Upper lobe of right lung (tissue), 1 donor: ENCODE results near the gene TNMD. TPM values are rescaled to one million over a fixed set of nuclear protein-coding genes. Genes with fewer than 3 reads are reported as not detected.
A peak's percentile ranks its signal among the peaks of the same experiment; 100 is the strongest.

Experiments used
- ATAC-seq: fragments of 200-7000 bp; cut with Tn5 transposase; one replicate; pipeline ENCODE4 v1.9.1; 2020; ENCODE audit warnings: mild to moderate bottlenecking, moderate library complexity
- DNase-seq: peaks from one replicate; pipeline ENCODE4 v3.0.0-alpha.2; 2020
- H3K27ac ChIP-seq: fragments of 200-600 bp; one replicate; pipeline ENCODE4 v1.8.0; 2022
- H3K27me3 ChIP-seq: fragments of 200-600 bp; one replicate; pipeline ENCODE4 v1.8.0; 2022; ENCODE audit warnings: mild to moderate bottlenecking
- H3K36me3 ChIP-seq: fragments of 200-600 bp; one replicate; pipeline ENCODE4 v1.8.0; 2022
- H3K4me1 ChIP-seq: fragments of 200-600 bp; one replicate; pipeline ENCODE4 v1.8.0; 2022
- H3K4me3 ChIP-seq: fragments of 200-600 bp; one replicate; pipeline ENCODE4 v1.8.0; 2022; ENCODE audit warnings: mild to moderate bottlenecking
- H3K9me3 ChIP-seq: fragments of 200-600 bp; one replicate; pipeline ENCODE4 v1.8.0; 2022
- intact Hi-C: fragments of 100-400 bp; cut with DNase I; formaldehyde crosslinking; loops from one replicate; pipeline ENCODE4 v1.11.0; 2022
- total RNA-seq: library from RNA; stranded (reverse); fragmentation: NEBNext Ultra II Directional; extraction: Animal tissue kit (Norgen Biotek cat#: 25700); gene quantifications from one replicate; pipeline ENCODE4 v1.2.1, GENCODE V29; 2021
- TF ChIP-seq, protein P1 (sequence below): fragments of 200-600 bp; IDR thresholded peaks from one replicate; pipeline ENCODE4 v1.8.0; 2022; ENCODE audit warnings: antibody characterized with exemption
- donor health status: DM: no; HTN: yes; CAD: no; lungs with severe emphysema.

The TNMD gene
- total RNA-seq, 1 donor from 2014 or later = not detected

DNA sequence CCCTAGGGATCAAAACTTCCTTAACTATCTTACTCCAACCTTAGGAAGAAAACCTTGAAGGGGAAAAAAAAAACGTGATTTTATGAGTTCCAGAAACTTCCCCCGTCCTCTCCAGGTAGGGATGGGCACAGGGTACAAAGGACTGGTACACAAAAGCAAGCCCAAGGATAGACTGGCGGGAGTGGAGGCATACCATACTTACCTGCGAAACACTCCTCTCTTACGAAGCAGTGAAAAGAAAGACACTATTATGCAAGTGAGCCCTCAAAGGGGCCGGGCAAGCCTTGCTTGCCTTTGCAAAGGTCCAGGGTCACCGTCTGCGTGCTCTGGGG is 51.2 kb downstream of the TNMD start:
- Histone ChIP-seq H3K4me1 (no peaks in the 10 kb centered on the region), H3K27me3 (no peaks in the 10 kb centered on the region), H3K36me3 (no peaks in the 10 kb centered on the region), H3K9me3 (no peaks in the 10 kb centered on the region), H3K4me3 (peak overlapping the region; percentile 58), H3K27ac (peak overlapping the region; percentile 55)
- intact Hi-C loops = no loop called here
- ATAC-seq (peak; percentile 47), DNase-seq (no peak)
- TF ChIP-seq, protein P1, sequence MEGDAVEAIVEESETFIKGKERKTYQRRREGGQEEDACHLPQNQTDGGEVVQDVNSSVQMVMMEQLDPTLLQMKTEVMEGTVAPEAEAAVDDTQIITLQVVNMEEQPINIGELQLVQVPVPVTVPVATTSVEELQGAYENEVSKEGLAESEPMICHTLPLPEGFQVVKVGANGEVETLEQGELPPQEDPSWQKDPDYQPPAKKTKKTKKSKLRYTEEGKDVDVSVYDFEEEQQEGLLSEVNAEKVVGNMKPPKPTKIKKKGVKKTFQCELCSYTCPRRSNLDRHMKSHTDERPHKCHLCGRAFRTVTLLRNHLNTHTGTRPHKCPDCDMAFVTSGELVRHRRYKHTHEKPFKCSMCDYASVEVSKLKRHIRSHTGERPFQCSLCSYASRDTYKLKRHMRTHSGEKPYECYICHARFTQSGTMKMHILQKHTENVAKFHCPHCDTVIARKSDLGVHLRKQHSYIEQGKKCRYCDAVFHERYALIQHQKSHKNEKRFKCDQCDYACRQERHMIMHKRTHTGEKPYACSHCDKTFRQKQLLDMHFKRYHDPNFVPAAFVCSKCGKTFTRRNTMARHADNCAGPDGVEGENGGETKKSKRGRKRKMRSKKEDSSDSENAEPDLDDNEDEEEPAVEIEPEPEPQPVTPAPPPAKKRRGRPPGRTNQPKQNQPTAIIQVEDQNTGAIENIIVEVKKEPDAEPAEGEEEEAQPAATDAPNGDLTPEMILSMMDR = no peak

DNA sequence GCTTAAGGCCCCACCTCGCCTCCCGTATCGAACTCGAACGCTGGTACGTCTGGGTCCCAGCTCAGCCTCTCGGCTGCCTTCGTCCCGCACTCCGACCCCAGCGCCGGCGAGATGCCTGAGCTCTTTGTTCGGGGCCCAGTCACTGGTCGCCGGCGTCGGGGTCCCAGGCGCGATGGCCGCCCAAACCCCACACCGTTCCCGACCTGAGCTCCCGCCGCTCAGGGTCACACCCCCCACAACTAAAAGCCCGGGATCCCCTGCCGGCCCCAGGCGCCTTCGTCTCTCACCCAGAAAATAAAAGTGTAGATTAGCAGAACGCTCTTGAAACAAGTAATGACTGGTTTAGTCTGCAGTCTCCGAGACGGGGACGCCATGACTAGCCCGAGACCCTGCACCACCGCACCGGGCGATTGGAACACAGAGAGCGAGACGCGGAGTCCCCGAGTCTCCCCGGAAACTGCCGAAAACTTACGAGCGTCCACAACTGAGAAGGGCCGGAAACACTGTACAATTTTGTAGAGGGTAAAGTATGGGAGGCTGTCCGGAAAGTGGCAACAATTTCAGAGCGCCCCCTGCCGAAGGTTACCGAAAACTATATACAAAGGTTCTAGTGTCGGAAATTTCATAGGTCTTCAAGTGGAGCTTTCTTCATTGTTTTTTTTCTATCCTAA is 51.7 kb downstream of the TNMD start, which contains the start of gene TSPAN6:
TSS of gene TSPAN6 (minus strand) at position 486 of the 671 bp plus-strand sequence. CDS start at position 374, 112 bp downstream.
- TF ChIP-seq, protein P1 = peak; percentile 51
- H3K9me3 ChIP-seq = no peaks in the 10 kb centered on the region
- ATAC-seq (peak; percentile 99), DNase-seq (peak; percentile 84)
- no peaks in the 10 kb centered on the region for H3K36me3 ChIP-seq
- H3K4me3 ChIP-seq = peak within 1 kb of the TSS; percentile 58
- intact Hi-C loops = no loop called here
- H3K27me3 ChIP-seq = no peaks in the 10 kb centered on the region
- no peaks in the 10 kb centered on the region for H3K4me1 ChIP-seq
- H3K27ac ChIP-seq = peak within 1 kb of the TSS; percentile 55

DNA sequence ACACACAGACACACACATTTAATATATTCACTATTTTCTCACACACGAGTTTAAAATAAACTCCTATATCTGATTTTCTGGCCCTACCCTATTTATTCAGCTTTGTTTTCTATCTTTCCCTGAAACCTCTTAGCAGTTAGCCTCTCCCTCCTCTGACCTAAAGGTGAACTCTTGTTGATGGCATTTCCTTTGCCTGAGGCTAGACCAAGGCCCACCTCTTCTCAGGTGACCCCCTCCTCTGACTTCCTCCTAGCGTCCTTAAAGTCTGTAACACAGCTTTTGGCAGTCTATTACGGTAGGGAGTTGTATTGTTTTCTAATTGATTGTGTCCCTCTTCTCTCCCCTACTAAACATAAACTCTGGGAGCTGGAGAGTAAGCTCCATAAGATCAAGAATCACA is 57.6 kb downstream of the TNMD start:
- DNase-seq = no peak
- H3K27me3 ChIP-seq = no peaks in the 10 kb centered on the region

DNA sequence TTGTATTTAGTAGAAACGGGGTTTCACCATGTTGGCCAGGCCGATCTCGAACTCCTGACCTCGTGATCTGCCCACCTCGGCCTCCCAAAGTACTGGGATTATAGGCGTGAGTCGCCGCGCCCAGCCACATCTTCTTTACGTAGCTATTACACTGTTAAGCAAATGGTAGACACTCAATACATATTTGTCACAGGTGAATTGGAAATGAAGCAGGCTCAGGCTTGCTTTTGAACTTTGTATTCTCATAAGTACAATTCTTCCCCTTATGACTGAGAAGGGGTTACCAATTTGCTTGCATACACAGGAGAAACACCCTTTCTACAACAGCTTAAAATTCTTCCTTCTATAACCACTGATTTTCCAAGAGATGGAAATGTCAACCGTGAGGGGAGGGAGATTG is 58.5 kb downstream of the TNMD start:
- TF ChIP-seq, protein P1 = no peak
- intact Hi-C loops = no loop called here
- peak overlapping the region; percentile 36 for H3K27ac ChIP-seq
- no peak for ATAC-seq
- H3K4me1 ChIP-seq = no peaks in the 10 kb centered on the region
- H3K36me3 ChIP-seq = no peaks in the 10 kb centered on the region
- no peaks in the 10 kb centered on the region for H3K27me3 ChIP-seq
- no peak for DNase-seq
- H3K4me3 ChIP-seq = no peak overlapping the region
- no peaks in the 10 kb centered on the region for H3K9me3 ChIP-seq

More for the DNA sequence above, 57.6 kb downstream of the TNMD start:
- TF ChIP-seq, protein P1 = no peak
- Histone ChIP-seq H3K4me3 (no peak overlapping the region), H3K9me3 (no peaks in the 10 kb centered on the region), H3K4me1 (no peaks in the 10 kb centered on the region), H3K27ac (no peak overlapping the region), H3K36me3 (no peaks in the 10 kb centered on the region)
- no peak for ATAC-seq
- intact Hi-C loops = no loop called here

DNA sequence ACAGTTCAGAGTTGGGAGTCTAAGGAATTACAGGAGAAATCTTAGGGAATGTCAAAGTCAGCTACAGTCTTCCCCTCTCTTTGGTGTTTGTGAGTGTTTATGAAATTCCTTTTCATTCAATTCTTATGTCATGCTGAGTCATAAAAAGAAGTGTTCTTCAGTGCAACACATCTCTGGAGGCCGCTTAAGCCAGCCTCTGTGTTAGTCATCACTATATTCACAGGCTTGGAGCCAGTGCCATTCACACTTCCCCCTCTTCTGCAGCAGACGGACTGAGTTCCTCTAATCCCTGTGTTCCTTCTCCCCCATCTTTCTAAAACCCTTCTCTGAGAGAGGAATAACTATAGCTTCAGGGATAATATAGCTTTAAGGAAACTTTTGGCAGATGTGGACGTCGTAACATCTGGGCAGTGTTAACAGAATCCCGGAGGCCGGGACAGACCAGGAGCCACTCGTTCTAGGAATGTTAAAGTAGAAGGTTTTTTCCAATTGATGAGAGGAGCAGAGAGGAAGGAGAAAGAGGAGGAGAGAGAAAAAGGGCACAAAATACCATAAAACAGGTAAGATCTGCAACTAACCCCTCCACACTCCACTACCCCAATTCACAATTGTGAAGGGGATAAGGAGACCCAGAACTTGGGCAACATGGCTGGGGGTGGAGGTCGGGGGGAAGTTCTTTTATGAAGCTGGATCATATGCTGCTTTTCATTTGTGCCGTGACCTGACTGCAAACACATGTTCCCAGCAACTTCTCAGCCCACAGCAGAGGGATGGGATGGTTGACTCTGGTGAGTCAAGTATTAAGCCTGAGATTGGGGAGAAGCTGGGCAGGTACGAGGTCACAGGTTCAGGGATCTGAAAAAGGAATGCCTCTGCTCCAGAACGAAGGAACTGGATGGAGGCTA is 59.5 kb downstream of the TNMD start, which contains the start of gene SRPX2:
TSS of gene SRPX2 (plus strand) at position 244 of the 905 bp plus-strand sequence. CDS start 2,124 bp downstream, outside the sequence.
- Histone ChIP-seq H3K27ac (peak within 1 kb of the TSS; percentile 55), H3K4me1 (peaks cover 4% of the 10 kb centered on the region), H3K9me3 (no peaks in the 10 kb centered on the region), H3K4me3 (peak within 1 kb of the TSS; percentile 39), H3K36me3 (no peaks in the 10 kb centered on the region), H3K27me3 (no peaks in the 10 kb centered on the region)
- intact Hi-C loops = no loop called here
- peak; percentile 92 for ATAC-seq
- DNase-seq = no peak
- TF ChIP-seq, protein P1 = no peak
